ENCODE measurements around the gene LRRN2. TPM values are rescaled to one million over a fixed set of nuclear protein-coding genes. Genes with fewer than 3 reads are reported as not detected.

The LRRN2 gene
- total RNA-seq, 4 donors from 2014 or later: 4.0 to 19.6 (median 7.0) TPM

DNA sequence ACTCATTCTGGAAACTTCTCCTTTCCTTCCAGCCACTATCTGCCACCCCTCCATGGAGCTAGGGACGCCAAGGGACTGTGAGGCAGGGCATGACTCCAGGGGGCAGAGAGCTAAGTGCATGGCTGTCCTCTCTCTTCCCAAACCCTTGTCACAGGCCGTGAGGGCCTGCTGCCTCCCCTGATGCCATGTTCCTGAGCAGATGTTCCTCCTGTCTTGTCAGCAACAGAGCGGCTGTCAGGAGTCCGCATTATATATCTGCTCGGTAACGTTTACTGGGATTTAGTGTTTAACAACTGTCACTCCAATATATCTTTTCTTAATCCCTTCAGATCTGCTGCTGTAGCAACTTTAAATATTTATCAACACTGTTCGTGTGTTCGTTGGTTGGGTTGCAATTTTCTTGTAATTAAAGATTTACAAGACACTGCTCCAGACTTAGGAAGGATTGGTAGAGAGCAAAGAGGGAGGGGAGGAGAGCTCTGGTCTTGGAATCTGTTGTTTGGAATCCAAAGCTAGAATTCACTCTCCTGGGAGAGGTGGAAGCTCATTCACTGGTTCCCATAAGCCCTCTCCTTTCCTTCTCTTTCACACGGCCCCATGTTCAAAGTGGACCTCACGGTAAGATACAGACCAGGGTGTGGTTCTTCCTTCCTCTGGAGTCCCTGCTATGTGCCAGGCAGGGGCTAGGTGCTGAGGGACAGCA is 93.1 kb downstream of the LRRN2 start:
- no peak overlapping the region for H3K4me3 ChIP-seq

GRCh38 chr1:204591473-204592090 is 94.0 kb downstream of the LRRN2 start:
- no peak for TF ChIP-seq POLR2AphosphoS5 (IDR thresholded peaks at IDR 0.05)
- no peak for TF ChIP-seq EP300 (IDR thresholded peaks at IDR 0.05)
- no peak for TF ChIP-seq CTCF (IDR thresholded peaks at IDR 0.05)
- TF ChIP-seq POLR2A (IDR thresholded peaks at IDR 0.05): no peak
- no peak for ATAC-seq
- WGBS, 2 donors (ENCODE audit: low coverage in 1 of 2): 46 to 55% methylated on average over 3 of the region's 3 CpGs
- H3K4me3 ChIP-seq: no peak overlapping the region
- H3K9me3 ChIP-seq: no peaks in the 10 kb centered on the region
- H3K4me1 ChIP-seq: peaks cover 0 to 11% (median 0%) of the 10 kb centered on the region in 3 donors
- no peaks in the 10 kb centered on the region for H3K27me3 ChIP-seq
- H3K36me3 ChIP-seq: no peaks in the 10 kb centered on the region
- H3K27ac ChIP-seq: no peak overlapping the region

More for the DNA sequence above, 93.1 kb downstream of the LRRN2 start:
- WGBS, 2 donors (ENCODE audit: low coverage in 1 of 2): 14 to 40% methylated on average over 9 to 10 of the region's 10 CpGs
- H3K4me1 ChIP-seq: peaks cover 0 to 11% (median 0%) of the 10 kb centered on the region in 3 donors
- no peaks in the 10 kb centered on the region for H3K27me3 ChIP-seq
- H3K9me3 ChIP-seq: no peaks in the 10 kb centered on the region
- TF ChIP-seq CTCF (IDR thresholded peaks at IDR 0.05) (no peak), POLR2A (IDR thresholded peaks at IDR 0.05) (no peak), EP300 (IDR thresholded peaks at IDR 0.05) (no peak), POLR2AphosphoS5 (IDR thresholded peaks at IDR 0.05) (no peak)
- no peaks in the 10 kb centered on the region for H3K36me3 ChIP-seq
- no peak overlapping the region for H3K27ac ChIP-seq
- ATAC-seq: no peak

GRCh38 chr1:204589409-204590038 is 96.0 kb downstream of the LRRN2 start:
- Histone ChIP-seq H3K27me3 (no peaks in the 10 kb centered on the region), H3K4me1 (peaks cover 0 to 11% (median 0%) of the 10 kb centered on the region in 3 donors), H3K27ac (no peak overlapping the region), H3K9me3 (no peaks in the 10 kb centered on the region), H3K36me3 (no peaks in the 10 kb centered on the region), H3K4me3 (no peak overlapping the region)
- no peak for TF ChIP-seq POLR2A (IDR thresholded peaks at IDR 0.05)
- TF ChIP-seq EP300 (IDR thresholded peaks at IDR 0.05): no peak
- no peak for TF ChIP-seq CTCF (IDR thresholded peaks at IDR 0.05)
- no peak for TF ChIP-seq POLR2AphosphoS5 (IDR thresholded peaks at IDR 0.05)
- ATAC-seq: no peak
- 60 to 67% methylated on average over 2 to 7 of the region's 8 CpGs for WGBS, 2 donors (ENCODE audit: low coverage in 1 of 2)

DNA sequence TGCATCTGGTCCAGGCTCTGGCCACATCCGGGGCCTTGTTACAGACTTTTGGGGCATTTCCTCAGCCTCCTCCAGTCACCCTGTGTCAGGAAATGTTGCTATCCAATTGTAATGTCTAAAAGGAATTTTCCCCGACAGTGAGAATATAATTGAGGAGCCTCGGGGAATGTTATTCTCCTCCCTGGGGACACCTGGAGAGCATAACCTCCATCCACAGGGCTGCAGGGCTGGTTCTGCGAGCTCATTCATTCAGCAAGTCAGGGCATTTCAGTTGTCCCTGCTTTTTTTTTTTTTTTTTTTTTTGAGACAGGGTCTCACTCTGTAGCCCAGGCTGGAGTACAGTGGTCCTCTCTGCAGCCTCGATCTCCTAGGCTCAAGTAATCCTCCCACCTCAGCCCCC is 96.7 kb downstream of the LRRN2 start:
- Histone ChIP-seq H3K4me3 (no peak overlapping the region), H3K27me3 (no peaks in the 10 kb centered on the region), H3K36me3 (no peaks in the 10 kb centered on the region), H3K9me3 (no peaks in the 10 kb centered on the region), H3K27ac (no peak overlapping the region), H3K4me1 (peaks cover 0 to 18% (median 0%) of the 10 kb centered on the region in 3 donors)
- ATAC-seq: no peak
- 53 to 85% methylated on average over 4 of the region's 5 CpGs for WGBS, 2 donors (ENCODE audit: low coverage in 1 of 2)
- TF ChIP-seq EP300 (IDR thresholded peaks at IDR 0.05) (no peak), POLR2AphosphoS5 (IDR thresholded peaks at IDR 0.05) (no peak), CTCF (IDR thresholded peaks at IDR 0.05) (no peak), POLR2A (IDR thresholded peaks at IDR 0.05) (no peak)

All from gastroesophageal sphincter (tissue), 4 donors.